Muscle layer of duodenum (tissue), 2 donors: Measurements from ENCODE around the gene ANKRD66.
A peak's percentile ranks its signal among the peaks of the same experiment; 100 is the strongest.
"Not testable (repeated sequence)": the region's sequence is repeated elsewhere in the genome, so short reads cannot be mapped to it uniquely, and the experiment has no call there.

ENCODE experiments used
- H3K27ac ChIP-seq: one replicate; pipeline ENCODE4 v1.7.0; 2013; ENCODE audit warnings: mild to moderate bottlenecking, low read length
- H3K27me3 ChIP-seq: one replicate; pipeline ENCODE4 v1.7.0; 2013; ENCODE audit warnings: low read depth, mild to moderate bottlenecking, control low read depth, low read length
- H3K36me3 ChIP-seq, 2 donors: one replicate each; pipeline ENCODE4 v1.7.0; 2013; ENCODE audit warnings: low read length in 2 of 2, control low read depth in 1 of 2, mild to moderate bottlenecking in 1 of 2; ENCODE audit not compliant: insufficient read depth in 2 of 2, control insufficient read depth in 1 of 2
- H3K4me1 ChIP-seq, 2 donors: one replicate each; pipeline ENCODE4 v1.7.0; 2013; ENCODE audit warnings: low read length in 2 of 2, mild to moderate bottlenecking in 2 of 2, control low read depth in 1 of 2, moderate library complexity in 1 of 2; ENCODE audit not compliant: insufficient read depth in 2 of 2, control insufficient read depth in 1 of 2
- H3K4me3 ChIP-seq, 2 donors: one replicate each; pipeline ENCODE4 v1.7.0; 2013; ENCODE audit warnings: low read length in 2 of 2, low read depth in 1 of 2, mild to moderate bottlenecking in 1 of 2
- H3K9me3 ChIP-seq, 2 donors: one replicate each; pipeline ENCODE4 v1.7.0; 2013; ENCODE audit warnings: low read length in 2 of 2, control low read depth in 1 of 2, mild to moderate bottlenecking in 1 of 2; ENCODE audit not compliant: control insufficient read depth in 1 of 2
- donor health status: healthy.

ANKRD66 gene

DNA sequence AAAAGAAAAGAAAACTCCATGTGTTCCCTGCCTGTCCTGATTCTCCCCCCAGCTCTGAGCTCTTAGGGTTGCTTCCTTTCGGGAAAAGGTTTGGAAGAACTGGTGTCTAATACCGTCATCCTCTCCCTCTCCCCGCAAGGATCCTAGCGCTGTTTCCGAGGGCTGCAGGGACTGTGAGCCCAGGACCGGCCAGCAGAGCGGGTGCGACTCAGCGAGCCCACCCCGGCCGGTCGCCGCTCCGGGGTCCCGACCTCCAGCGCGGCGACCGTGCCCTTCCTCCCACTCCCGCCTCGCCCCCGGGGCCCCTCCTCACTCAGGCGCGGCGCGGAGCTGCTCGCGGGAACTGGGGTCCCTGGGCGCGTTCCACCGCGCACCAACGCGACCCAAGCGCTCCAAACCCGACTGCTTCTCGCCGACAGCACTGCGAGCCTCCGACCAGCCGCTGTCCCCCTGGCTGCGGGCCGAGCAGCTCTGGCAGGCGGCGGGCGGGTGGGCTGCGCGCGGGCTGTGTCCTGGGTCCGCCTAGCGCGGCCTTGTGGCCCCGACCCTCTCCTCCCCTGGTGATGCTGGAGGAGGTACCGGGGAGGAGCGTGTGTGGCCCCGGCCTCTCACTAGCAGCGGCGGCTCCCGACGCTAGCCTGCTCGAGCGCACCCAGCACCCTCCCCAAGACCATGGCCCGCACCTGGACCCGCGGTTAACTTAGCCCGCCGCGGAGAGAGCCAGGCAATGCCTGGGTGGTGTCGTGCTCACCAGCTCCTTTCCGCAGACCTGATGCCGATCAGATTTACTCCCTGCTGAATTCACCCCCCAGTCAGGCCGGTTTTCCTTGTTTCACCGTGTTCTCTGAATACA, 11.6 kb upstream of the ANKRD66 start, which contains the start of gene PLA2G7:
TSS of gene PLA2G7 (minus strand) at position 509 of the 853 bp plus-strand sequence. CDS start 12,484 bp downstream, outside the sequence.
- H3K27me3 ChIP-seq = peaks cover 3% of the 10 kb centered on the region

GRCh38 chr6:46735720-46736031, 11.1 kb upstream of the ANKRD66 start:
- Histone ChIP-seq H3K4me3 (peak overlapping the region; percentile 44 to 88), H3K27ac (no peak overlapping the region), H3K36me3 (no peaks in the 10 kb centered on the region), H3K9me3 (no peaks in the 10 kb centered on the region), H3K27me3 (peaks cover 3% of the 10 kb centered on the region), H3K4me1 (peaks cover 0 to 7% of the 10 kb centered on the region in 2 donors)

More for the DNA sequence above, 11.6 kb upstream of the ANKRD66 start, which contains the start of gene PLA2G7:
- peak within 1 kb of the TSS; percentile 44 to 88 for H3K4me3 ChIP-seq
- H3K4me1 ChIP-seq = peaks cover 0 to 7% of the 10 kb centered on the region in 2 donors
- H3K27ac ChIP-seq = no peak within 1 kb of the TSS
- H3K36me3 ChIP-seq = no peaks in the 10 kb centered on the region
- H3K9me3 ChIP-seq = no peaks in the 10 kb centered on the region

- H3K27me3 ChIP-seq = peaks cover 3% of the 10 kb centered on the region
- H3K27ac ChIP-seq = no peak overlapping the region
- no peak overlapping the region for H3K4me3 ChIP-seq
- peaks cover 0 to 7% of the 10 kb centered on the region in 2 donors for H3K4me1 ChIP-seq
- H3K9me3 ChIP-seq = no peaks in the 10 kb centered on the region
- H3K36me3 ChIP-seq = no peaks in the 10 kb centered on the region
These were observed 9.8 kb upstream of the ANKRD66 start for GRCh38 chr6:46736906-46737305.

GRCh38 chr6:46741482-46741881, 5.3 kb upstream of the ANKRD66 start:
- no peak overlapping the region for H3K27ac ChIP-seq
- no peaks in the 10 kb centered on the region for H3K4me1 ChIP-seq

GRCh38 chr6:46741910-46742309, 4.8 kb upstream of the ANKRD66 start:
- Histone ChIP-seq H3K4me1 (no peaks in the 10 kb centered on the region), H3K36me3 (no peaks in the 10 kb centered on the region), H3K4me3 (no peak overlapping the region)

More at GRCh38 chr6:46741482-46741881, 5.3 kb upstream of the ANKRD66 start:
- Histone ChIP-seq H3K4me3 (no peak overlapping the region), H3K9me3 (no peaks in the 10 kb centered on the region), H3K27me3 (no peaks in the 10 kb centered on the region), H3K36me3 (no peaks in the 10 kb centered on the region)

DNA sequence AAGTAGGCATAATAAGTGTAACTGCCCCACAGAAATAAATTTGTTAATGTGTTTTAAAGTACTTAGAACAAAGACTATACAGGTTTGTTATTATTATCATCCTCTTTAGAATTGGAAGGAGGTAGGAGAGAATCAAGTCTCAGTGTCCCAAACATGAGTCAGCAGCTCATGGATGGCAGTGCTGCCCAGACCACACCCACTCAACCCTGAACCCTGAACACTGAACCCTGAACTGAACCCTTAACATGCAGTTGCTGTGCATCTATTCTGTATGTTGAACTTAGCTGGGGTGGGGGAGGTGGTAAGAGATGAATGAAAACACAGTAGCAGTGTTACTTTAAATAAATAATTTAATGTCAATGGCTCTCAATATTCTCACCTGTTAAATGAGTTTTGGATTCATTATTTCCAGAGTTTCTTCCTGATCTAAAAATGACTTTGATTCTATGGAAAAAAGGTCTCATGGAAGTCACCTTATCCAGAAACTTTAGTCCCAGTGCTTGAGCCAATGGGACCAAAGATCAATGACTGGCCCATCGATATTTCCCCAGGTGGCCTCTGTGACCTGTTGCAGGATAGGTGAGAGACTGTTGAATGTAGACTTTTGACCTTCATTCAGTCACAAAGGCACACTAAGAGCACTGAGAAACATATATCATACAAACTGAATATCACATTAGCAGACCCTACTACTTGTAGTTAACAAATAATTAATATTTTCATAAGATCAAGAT, 3.1 kb upstream of the ANKRD66 start:
- no peaks in the 10 kb centered on the region for H3K4me1 ChIP-seq
- no peaks in the 10 kb centered on the region for H3K9me3 ChIP-seq
- no peaks in the 10 kb centered on the region for H3K36me3 ChIP-seq
- no peak overlapping the region for H3K27ac ChIP-seq
- no peak overlapping the region for H3K4me3 ChIP-seq
- H3K27me3 ChIP-seq = no peaks in the 10 kb centered on the region

More at GRCh38 chr6:46741910-46742309, 4.8 kb upstream of the ANKRD66 start:
- no peak overlapping the region for H3K27ac ChIP-seq
- H3K27me3 ChIP-seq = no peaks in the 10 kb centered on the region
- H3K9me3 ChIP-seq = no peaks in the 10 kb centered on the region

DNA sequence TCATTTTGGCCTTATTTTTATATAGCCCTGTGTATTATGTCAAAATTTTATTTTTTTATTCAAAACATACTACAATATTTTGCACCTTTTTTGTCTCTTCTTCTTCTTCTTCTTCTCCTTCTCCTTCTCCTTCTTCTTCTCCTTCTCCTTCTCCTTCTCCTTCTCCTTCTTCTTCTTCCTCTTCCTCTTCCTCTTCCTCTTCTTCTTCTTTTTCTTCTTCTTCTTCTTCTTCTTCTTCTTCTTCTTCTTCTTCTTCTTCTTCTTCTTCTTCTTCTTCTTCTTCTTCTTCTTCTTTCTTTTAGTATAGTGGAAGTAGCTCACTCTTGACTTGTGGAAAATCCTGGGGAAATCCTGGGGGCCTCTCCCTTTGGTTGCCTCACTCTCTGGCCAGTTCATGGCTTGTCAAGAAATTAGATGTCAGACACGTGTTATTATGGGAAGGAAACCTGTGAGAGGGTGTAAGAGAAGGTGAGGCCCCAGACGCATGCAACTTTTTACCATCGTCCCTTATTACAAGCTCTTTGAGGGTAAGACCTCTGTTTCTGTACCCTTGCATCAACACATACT, 2.5 kb upstream of the ANKRD66 start:
- H3K27ac ChIP-seq, H3K36me3 ChIP-seq, H3K9me3 ChIP-seq, H3K4me3 ChIP-seq, H3K4me1 ChIP-seq, H3K27me3 ChIP-seq: not testable (repeated sequence)

DNA sequence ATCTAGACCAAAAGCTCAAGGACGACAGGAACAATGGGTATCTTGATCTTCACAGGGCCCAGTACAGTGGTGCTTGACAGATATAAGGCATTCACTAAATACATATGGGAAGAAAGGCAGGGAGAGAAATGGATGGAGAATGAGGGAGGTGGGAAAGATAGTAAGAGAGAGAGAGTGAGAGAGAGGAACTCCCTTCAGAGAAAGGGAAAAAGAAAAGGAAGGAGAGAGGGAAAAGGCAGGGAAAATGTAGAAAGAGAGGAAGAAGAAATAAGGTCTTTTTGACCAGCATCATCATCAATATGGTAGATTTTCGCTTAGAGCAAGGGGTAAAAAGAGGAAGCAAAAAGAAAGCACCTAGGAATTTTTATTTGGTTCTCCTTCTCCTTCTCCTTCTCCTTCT, 760 bp upstream of the ANKRD66 start:
- Histone ChIP-seq H3K27ac (no peak overlapping the region), H3K9me3 (no peaks in the 10 kb centered on the region), H3K4me3 (no peak overlapping the region), H3K36me3 (no peaks in the 10 kb centered on the region), H3K4me1 (no peaks in the 10 kb centered on the region), H3K27me3 (no peaks in the 10 kb centered on the region)

DNA sequence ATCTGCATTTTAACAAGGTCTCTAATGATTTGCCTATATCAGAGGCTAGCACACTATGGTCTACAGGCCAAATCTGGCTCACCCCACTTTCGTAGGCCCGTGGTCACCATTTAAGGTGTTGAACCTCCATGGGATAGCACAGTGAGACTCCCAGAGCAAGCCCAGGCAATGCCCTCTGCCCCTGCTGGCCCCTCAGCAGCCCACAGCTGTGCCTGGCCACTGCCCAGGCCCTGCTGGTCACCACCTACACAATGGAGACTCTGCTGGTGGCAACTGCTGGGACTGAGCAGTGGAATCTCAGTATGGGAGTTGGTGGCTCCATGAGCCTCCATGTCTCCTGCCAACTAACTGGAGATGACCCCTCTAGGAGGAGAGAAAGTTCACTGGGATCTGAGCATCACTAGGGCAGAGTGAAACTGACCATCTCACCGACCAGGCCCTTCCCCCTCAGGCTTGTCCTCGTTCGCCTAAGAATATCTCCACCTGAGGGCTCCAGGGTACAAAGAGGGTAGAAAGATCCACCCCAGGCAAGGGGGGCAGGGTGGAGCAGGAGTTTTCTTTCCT, 2.3 kb downstream of the ANKRD66 start:
- no peaks in the 10 kb centered on the region for H3K27me3 ChIP-seq
- no peak overlapping the region for H3K4me3 ChIP-seq
- no peaks in the 10 kb centered on the region for H3K9me3 ChIP-seq
- no peaks in the 10 kb centered on the region for H3K4me1 ChIP-seq
- H3K27ac ChIP-seq = no peak overlapping the region
- no peaks in the 10 kb centered on the region for H3K36me3 ChIP-seq

GRCh38 chr6:46749731-46750130, 3.0 kb downstream of the ANKRD66 start:
- H3K9me3 ChIP-seq = no peaks in the 10 kb centered on the region
- no peak overlapping the region for H3K27ac ChIP-seq
- H3K36me3 ChIP-seq = no peaks in the 10 kb centered on the region
- no peaks in the 10 kb centered on the region for H3K27me3 ChIP-seq
- no peaks in the 10 kb centered on the region for H3K4me1 ChIP-seq
- H3K4me3 ChIP-seq = no peak overlapping the region

DNA sequence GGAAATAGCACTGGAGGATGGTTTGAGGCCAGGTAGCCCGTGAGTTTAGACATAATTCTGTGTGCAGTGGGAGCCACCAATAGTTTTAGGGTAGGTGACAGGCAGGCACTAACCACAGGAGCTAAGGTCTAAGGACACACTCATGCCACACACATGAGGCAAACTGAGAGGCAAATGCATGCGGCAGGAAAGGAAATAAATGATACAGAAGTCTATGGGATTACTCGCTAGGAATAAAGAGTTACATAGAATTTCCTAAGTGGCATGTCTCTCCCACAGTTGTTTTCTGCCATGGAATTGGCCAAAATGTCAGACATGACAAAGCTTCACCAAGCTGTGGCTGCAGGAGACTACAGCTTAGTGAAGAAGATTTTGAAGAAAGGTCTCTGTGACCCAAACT, 4.9 kb downstream of the ANKRD66 start:
- Histone ChIP-seq H3K36me3 (no peaks in the 10 kb centered on the region), H3K9me3 (no peaks in the 10 kb centered on the region), H3K4me1 (no peaks in the 10 kb centered on the region), H3K4me3 (no peak overlapping the region), H3K27ac (no peak overlapping the region), H3K27me3 (no peaks in the 10 kb centered on the region)
